HG03521 (cell line): ENCODE data around the gene BEND6.
"Not testable (repeated sequence)": the region's sequence is repeated elsewhere in the genome, so short reads cannot be mapped to it uniquely, and the experiment has no call there.

Experiments used
- ATAC-seq: cut with Tn5 transposase; IDR thresholded peaks from one replicate; pipeline ENCODE4 v1.9.1; 2021; ENCODE audit warnings: mild to moderate bottlenecking, moderate library complexity; ENCODE audit not compliant: unreplicated experiment

The BEND6 gene

DNA sequence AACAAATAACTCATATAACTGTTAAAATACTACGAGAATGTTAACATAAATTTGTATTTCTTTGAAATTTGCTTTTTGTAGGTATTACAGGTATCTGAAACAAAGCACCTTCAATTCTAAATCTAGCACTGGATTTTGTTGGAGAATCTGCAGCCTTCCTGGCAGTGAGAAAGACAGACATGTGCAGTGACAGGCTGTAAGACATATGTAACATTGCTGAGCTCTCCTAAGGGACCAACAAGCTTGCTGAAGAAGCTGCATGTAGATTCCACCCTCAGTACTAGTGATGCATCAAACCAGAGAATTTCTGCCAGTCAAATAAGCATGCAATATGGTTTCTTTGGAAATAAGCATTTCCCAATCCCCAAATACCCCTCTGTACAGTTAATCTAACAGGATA is 71.1 kb downstream of the BEND6 start:
- no peak for ATAC-seq

DNA sequence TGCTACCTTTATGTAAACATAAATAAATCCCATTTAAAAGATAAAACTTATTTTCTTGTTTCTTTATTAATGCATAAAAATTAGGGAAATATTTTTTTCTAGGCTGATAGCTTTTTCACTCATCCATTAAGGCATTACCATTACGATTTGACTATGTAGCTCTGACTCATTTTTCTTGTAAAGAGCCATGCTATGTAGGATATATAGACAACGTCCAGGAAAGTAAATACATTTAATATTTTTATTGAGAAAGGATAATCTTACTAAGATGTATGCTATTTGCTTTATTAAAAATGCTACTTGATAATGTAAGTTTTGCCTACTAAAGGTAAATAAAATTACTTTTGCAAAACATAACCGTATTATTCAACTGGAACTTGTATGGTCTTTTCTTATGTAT is 72.4 kb downstream of the BEND6 start:
- ATAC-seq = no peak

DNA sequence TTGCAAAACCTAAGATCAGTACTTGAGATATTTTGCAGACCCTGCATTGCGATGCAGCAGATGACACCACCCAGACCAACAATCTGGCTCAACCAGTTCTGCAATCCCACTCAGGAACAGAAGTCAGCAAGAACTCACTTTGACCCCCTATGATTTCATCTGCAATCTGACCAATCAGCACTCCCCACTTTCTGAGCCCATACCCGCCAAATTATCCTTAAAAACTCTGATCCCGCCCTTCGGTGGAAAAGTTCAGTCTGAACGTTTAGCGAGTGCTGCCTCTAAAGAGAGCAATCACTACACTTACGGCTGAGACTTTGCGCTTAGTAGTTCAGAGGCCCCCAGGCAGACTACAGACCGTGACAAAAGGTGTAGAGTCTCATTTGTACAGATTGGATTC is 74.3 kb downstream of the BEND6 start:
- no peak for ATAC-seq

DNA sequence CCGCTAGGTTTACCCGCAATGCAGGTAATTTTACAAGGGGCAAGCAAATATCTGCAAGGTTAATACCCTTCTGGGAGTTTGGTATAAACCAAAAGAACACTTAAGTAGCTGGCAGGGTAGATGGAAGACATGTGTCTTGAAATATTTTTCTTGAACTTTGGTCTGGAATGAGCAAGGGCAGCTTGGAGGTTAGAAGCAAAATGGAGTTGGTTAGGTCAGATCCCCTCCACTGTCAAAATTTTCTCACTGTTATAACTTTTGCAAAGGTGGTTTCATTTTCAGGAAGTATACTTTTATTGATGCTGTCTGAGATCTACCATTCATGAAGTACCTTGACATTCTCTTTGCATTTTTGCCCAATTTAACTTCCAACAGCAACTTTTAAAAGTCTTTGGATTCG is 78.3 kb downstream of the BEND6 start:
- ATAC-seq = no peak

DNA sequence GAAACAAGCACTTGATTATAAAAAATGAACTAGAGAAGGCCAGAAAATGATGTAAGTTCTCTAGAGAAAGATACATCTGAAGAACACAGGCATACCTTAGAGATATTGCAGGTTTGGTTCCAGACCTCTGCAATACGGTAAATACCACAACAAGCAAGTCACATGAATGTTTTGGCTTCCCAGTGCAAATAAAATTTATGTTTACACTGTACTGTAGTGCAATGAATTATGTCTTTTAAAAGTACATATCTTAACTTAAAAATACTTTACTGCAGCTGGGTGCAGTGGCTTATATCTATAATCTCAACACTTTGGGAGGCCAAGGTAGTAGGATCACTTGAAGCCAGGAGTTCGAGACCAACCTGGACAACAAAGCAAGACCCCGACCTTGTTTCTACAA is 80.6 kb downstream of the BEND6 start:
- no peak for ATAC-seq

- no peak for ATAC-seq
Observed at GRCh38 chr6:57038906-57039305, 84.0 kb downstream of the BEND6 start.

GRCh38 chr6:57040011-57040410 is 85.1 kb downstream of the BEND6 start:
- no peak for ATAC-seq

GRCh38 chr6:57044061-57044460 is 89.2 kb downstream of the BEND6 start:
- not testable (repeated sequence) for ATAC-seq

DNA sequence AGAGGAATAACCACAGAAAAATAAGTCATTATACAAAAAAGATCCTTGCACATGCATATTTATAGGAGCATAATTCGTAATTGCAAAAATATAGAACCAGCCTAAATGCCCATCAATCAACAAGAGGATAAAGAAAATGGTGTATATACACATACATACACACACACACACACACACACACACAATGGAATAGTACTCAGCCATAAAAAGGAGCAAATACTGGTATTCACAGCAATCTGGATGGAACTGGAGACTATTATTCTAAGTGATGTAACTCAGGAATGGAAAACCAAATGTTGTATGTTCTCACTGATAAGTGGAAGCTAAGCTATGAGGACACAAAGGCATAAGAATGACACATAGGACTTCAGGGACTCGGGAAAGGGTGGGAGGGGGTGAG is 89.7 kb downstream of the BEND6 start:
- ATAC-seq = no peak

GRCh38 chr6:57046332-57047256 is 91.7 kb downstream of the BEND6 start, which contains the start of gene KIAA1586:
Gene KIAA1586 (plus strand): TSS chr6:57046693. CDS start chr6:57046756, 63 bp downstream.
- ATAC-seq = peak; percentile 88

- peak; percentile 18 for ATAC-seq
Observed at GRCh38 chr6:57047257-57047585, 92.3 kb downstream of the BEND6 start.

- ATAC-seq = not testable (repeated sequence)
Observed at GRCh38 chr6:57047859-57048258, 93.0 kb downstream of the BEND6 start.

DNA sequence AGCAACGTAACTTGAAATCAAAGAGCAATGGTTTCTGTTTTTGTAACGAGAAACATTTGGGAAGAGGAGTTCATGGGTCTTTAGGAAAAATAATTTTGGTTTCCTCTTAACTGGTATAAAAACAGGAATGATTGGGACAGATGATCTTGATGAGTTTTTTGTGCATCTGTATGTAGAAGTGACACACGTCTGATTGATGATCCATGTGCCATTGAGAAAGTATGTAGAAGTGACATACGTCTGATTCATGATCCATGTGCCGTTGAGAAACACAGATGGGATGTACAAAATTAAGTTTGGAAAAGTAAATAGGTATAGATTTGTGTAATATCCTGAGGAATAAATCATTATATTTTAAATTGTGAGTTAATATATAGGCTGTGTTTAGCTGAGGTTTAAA is 93.7 kb downstream of the BEND6 start:
- no peak for ATAC-seq

GRCh38 chr6:57063847-57064246 is 108.9 kb downstream of the BEND6 start:
- no peak for ATAC-seq

GRCh38 chr6:57064809-57065208 is 109.9 kb downstream of the BEND6 start:
- no peak for ATAC-seq

GRCh38 chr6:57068061-57068460 is 113.2 kb downstream of the BEND6 start:
- no peak for ATAC-seq

DNA sequence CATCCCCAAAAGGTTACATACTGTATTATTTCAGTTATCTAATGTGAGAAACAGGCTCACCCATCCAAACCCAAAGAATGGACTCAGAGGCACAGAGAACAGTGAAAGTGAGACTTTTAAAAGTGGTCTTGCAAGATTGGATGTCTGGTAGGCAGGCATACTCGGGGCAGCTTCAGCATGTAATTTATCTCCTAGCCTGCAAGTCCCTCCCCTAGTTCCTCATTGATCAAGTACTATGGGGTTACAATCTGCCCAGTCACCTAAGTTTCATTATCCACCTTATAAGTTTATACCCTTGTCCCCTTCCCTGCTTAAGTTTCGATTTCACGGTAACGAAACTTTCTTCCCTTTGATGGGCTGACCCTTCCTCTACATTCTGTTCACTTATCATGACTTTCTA is 114.3 kb downstream of the BEND6 start:
- ATAC-seq = no peak

DNA sequence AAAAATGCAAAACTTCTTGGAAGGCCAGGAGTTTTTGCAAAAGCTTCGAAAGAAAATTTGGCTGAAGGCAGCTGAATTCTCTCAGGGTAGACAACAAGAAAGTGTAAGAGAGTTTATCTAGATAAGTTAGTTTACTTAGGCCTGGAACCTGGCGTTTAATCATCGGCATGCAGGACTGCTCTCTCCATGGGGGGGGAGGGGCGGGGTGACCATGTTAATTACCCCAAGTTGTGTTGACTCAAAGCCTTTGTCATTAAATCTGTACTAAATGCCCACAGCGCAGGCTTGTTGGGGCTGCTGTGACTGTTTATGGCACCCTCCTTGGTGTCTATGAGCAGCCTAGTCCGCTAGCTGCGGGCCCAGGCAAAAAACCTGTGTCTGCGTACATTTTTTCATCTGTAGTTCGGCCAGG is 115.0 kb downstream of the BEND6 start:
- no peak for ATAC-seq

DNA sequence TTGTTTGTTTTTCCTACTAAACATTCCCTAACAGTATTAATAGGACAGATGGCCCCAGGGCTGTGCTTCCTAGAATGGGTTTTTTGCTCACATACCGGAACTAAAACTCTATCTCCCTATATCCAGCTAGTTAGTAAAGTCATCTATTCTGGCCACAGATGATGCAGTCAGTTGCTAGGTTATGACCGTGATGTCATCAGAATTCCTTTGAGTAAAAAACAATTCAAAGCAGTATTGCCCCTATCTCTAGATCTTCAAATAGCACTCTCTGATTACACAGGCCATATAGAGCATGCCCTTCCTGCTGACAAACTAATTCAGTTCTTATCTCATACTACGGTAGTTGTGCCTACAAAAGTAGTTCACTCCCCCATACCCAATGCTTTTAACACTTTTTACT is 117.2 kb downstream of the BEND6 start:
- no peak for ATAC-seq

DNA sequence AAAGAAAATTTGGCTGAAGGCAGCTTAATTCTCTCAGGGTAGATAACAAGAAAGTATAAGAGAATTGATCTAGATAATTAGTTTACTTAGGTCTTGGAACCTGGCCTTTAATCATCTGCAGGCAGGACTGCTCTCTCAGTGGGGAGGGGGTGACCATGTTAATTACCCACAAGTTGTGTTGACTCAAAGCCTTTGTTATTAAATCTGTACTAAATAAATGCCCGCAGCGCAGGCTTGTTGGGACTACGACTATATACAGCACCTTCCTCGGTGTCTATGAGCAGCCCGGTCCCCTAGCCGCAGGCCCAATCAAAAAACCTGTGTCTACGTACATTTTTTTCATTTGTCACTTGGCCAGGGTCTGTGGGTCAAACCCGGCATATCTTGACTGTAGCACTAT is 119.5 kb downstream of the BEND6 start:
- ATAC-seq = no peak

DNA sequence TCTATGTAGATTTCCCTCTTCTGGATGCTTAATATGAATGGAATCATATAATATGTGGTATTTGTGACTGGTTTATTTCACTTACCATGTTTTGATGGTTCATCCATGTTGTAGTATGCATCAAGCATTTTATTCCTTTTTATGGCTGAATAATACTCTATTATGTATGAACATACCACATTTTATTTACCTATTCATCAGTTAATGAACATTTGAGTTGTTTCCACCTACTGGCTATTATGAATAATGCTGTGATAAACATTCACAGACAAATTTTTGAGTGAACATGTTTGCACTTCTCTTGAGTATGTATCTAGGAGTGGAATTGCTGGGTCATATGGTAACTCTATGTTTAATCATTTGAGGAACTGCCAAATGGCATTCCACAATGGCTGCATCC is 120.2 kb downstream of the BEND6 start:
- no peak for ATAC-seq
